Measurements from ENCODE around the gene MRPL45. TPM values are rescaled to one million over a fixed set of nuclear protein-coding genes. Genes with fewer than 3 reads are reported as not detected.

MRPL45 gene
- total and polyA plus RNA-seq, 10 of the 15 experiments (the other 5 are each of a cell fraction or from before 2014, with no cell fraction given) = 37.5 to 128 (median 59.6) TPM

GRCh38 chr17:38353086-38353604 lies 56.2 kb downstream of the MRPL45 start:
- Histone ChIP-seq H4K20me1 (ENCODE audit: control insufficient read depth, insufficient read depth) (no peaks in the 10 kb centered on the region), H3K4me2 (ENCODE audit: control insufficient read depth, insufficient read depth) (peak overlapping the region; percentile 99), H3K4me3 (peak overlapping the region; percentile 75), H3K4me1 (ENCODE audit: control insufficient read depth, insufficient read depth, low read length) (peaks cover 4% of the 10 kb centered on the region), H3K9ac (ENCODE audit: control insufficient read depth, insufficient read depth, low read length) (peak overlapping the region; percentile 61), H3K27ac (ENCODE audit: control insufficient read depth, insufficient read depth) (no peak overlapping the region), H3K27me3 (replicated peaks in 1 of 2; ENCODE audit: control insufficient read depth in 2 of 2, insufficient read depth in 2 of 2, low read length in 1 of 2) (no peaks in the 10 kb centered on the region), H3K9me3 (replicated peaks; ENCODE audit: control insufficient read depth, insufficient read depth, low read length) (no peaks in the 10 kb centered on the region), H3K79me2 (ENCODE audit: control insufficient read depth, insufficient read depth, low read length) (peaks cover 8% of the 10 kb centered on the region), H3K36me3 (ENCODE audit: control insufficient read depth in 2 of 2, insufficient read depth in 2 of 2, low read length in 1 of 2) (no peaks in the 10 kb centered on the region), H2AFZ (ENCODE audit: control insufficient read depth, low read depth, low read length) (peak overlapping the region; percentile 64; the same call in 1 of the 2 replicates)
- no peak for FAIRE-seq
- ATAC-seq = no peak; the same call in 2 of the 3 replicates
- ChIA-PET POLR2A (interaction anchor here (0.8 to 1.4 kb wide), 3 partner anchors 8 to 51 kb away, joined by 3 read pairs; no protein-coding TSS in a partner anchor), CTCF (interaction anchor here (0.7 to 9.3 kb wide), 5 partner anchors 15 to 512 kb away, joined by 3 to 349 read pairs (median 4); no protein-coding TSS in a partner anchor), SMC1A (ENCODE audit: uncharacterized antibody, unreplicated experiment) (interaction anchor here (1.1 to 7.9 kb wide), 4 partner anchors 12 to 315 kb away, joined by 3 to 161 read pairs (median 6); no protein-coding TSS in a partner anchor), RAD21 (ENCODE audit: unreplicated experiment) (interaction anchor here (1.3 to 8.4 kb wide), 3 partner anchors 20 to 60 kb away, joined by 3 to 172 read pairs (median 6); no protein-coding TSS in a partner anchor)
- TF ChIP-seq TCF7 (IDR thresholded peaks at IDR 0.05; ENCODE audit: borderline replicate concordance) (no peak), MTA3 (IDR thresholded peaks at IDR 0.05; ENCODE audit: borderline replicate concordance, low read length) (no peak), ZNF687 (IDR thresholded peaks at IDR 0.05) (no peak), MEF2A (IDR thresholded peaks at IDR 0.05; ENCODE audit: insufficient read depth, low read depth, low read length) (no peak), BACH1 (IDR thresholded peaks at IDR 0.05; ENCODE audit: borderline replicate concordance) (no peak), EP300 (IDR thresholded peaks at IDR 0.05; ENCODE audit: borderline replicate concordance in 1 of 2, control insufficient read depth in 1 of 2, low read depth in 2 of 2, low read length in 2 of 2) (no peak), SREBF1 (IDR thresholded peaks at IDR 0.05; ENCODE audit: low read length) (no peak), ATF2 (IDR thresholded peaks at IDR 0.05; ENCODE audit: low read length) (no peak), SMAD5 (IDR thresholded peaks at IDR 0.05; ENCODE audit: low read depth) (no peak), ZNF622 (IDR thresholded peaks at IDR 0.05) (no peak)
- DNase-seq (ENCODE audit: low read depth, low spot score) = no peak
- in situ Hi-C loops (cut with MboI) = no loop called here
- WGBS (ENCODE audit: insufficient coverage, insufficient replicate concordance, low lambda C conversion rate, missing lambda C conversion rate) = 30% methylated on average over 8 of the region's 8 CpGs
- intact Hi-C loops (cut with micrococcal nuclease; ENCODE audit: unreplicated experiment) = loop anchor here (10.0 kb wide), 1 partner anchor 322 kb away; the partner anchor contains the start of gene EPOP
- no TSS peak for BruUV-seq (replicated peaks)

Measured in GM12878 (cell line).